ENCODE results near the gene IFT80.
"Not testable (repeated sequence)": the region's sequence is repeated elsewhere in the genome, so short reads cannot be mapped to it uniquely, and the experiment has no call there.

DNA sequence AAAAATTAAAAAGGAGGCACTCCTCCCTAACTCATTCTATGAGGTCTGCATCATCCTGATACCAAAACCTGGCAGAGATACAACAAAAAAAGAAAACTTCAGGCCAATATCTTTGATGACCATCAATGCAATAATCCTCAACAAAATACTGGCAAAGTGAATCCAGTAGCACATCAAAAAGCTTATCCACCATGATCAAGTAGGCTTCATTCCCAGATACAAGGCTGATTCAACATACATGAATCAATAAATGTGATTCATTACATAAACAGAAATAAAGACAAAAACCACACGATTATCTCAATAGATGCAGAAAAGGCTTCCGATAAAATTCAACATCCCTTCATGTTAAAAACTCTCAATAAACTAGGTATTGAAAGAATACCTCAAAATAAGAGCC is 72.7 kb downstream of the IFT80 start:
- not testable (repeated sequence) for TF ChIP-seq EZH2 (IDR thresholded peaks at IDR 0.05; ENCODE audit: borderline replicate concordance, low read depth, low read length, poor library complexity, severe bottlenecking)
- TF ChIP-seq, protein P1, sequence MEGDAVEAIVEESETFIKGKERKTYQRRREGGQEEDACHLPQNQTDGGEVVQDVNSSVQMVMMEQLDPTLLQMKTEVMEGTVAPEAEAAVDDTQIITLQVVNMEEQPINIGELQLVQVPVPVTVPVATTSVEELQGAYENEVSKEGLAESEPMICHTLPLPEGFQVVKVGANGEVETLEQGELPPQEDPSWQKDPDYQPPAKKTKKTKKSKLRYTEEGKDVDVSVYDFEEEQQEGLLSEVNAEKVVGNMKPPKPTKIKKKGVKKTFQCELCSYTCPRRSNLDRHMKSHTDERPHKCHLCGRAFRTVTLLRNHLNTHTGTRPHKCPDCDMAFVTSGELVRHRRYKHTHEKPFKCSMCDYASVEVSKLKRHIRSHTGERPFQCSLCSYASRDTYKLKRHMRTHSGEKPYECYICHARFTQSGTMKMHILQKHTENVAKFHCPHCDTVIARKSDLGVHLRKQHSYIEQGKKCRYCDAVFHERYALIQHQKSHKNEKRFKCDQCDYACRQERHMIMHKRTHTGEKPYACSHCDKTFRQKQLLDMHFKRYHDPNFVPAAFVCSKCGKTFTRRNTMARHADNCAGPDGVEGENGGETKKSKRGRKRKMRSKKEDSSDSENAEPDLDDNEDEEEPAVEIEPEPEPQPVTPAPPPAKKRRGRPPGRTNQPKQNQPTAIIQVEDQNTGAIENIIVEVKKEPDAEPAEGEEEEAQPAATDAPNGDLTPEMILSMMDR (conservative IDR thresholded peaks at IDR 0.05; ENCODE audit: low read depth, low read length) = not testable (repeated sequence)

Data from A673 (cell line).